Ishikawa (cell line): Measurements from ENCODE around the gene KCNJ8.

Experiments used
- CEBPB ChIP-seq: IDR thresholded peaks from 2 replicates; pipeline ENCODE4 v1.6.1; 2012
- CREB1 ChIP-seq: IDR thresholded peaks from 2 replicates; pipeline ENCODE4 v1.6.1; 2012; ENCODE audit warnings: low read depth
- EGR1 ChIP-seq: IDR thresholded peaks from 2 replicates; pipeline ENCODE4 v1.6.1; 2012
- EP300 ChIP-seq: IDR thresholded peaks from 2 replicates; pipeline ENCODE4 v1.6.1; 2012; ENCODE audit warnings: borderline replicate concordance
- FOXM1 ChIP-seq: IDR thresholded peaks from 2 replicates; pipeline ENCODE4 v1.6.1; 2012; ENCODE audit warnings: low read depth, borderline replicate concordance
- MAX ChIP-seq: IDR thresholded peaks from 2 replicates; pipeline ENCODE4 v1.6.1; 2012
- NFIC ChIP-seq: IDR thresholded peaks from 2 replicates; pipeline ENCODE4 v1.6.1; 2012
- RAD21 ChIP-seq: IDR thresholded peaks from 2 replicates; pipeline ENCODE4 v1.6.1; 2012; ENCODE audit warnings: low read depth
- REST ChIP-seq: IDR thresholded peaks from 2 replicates; pipeline ENCODE4 v1.6.1; 2012; ENCODE audit warnings: low read depth, mild to moderate bottlenecking
- TAF1 ChIP-seq: IDR thresholded peaks from 2 replicates; pipeline ENCODE4 v1.6.1; 2012; ENCODE audit warnings: low read depth, mild to moderate bottlenecking
- TCF12 ChIP-seq: IDR thresholded peaks from 2 replicates; pipeline ENCODE4 v1.6.1; 2012; ENCODE audit warnings: low read depth
- TEAD4 ChIP-seq: IDR thresholded peaks from 2 replicates; pipeline ENCODE4 v1.6.1; 2012
- USF1 ChIP-seq: IDR thresholded peaks from 2 replicates; pipeline ENCODE4 v1.6.1; 2012
- YY1 ChIP-seq: IDR thresholded peaks from 2 replicates; pipeline ENCODE4 v1.6.1; 2012; ENCODE audit warnings: low read depth
- ZBTB7A ChIP-seq: IDR thresholded peaks from 2 replicates; pipeline ENCODE4 v1.6.1; 2012; ENCODE audit warnings: low read depth

Gene KCNJ8

DNA sequence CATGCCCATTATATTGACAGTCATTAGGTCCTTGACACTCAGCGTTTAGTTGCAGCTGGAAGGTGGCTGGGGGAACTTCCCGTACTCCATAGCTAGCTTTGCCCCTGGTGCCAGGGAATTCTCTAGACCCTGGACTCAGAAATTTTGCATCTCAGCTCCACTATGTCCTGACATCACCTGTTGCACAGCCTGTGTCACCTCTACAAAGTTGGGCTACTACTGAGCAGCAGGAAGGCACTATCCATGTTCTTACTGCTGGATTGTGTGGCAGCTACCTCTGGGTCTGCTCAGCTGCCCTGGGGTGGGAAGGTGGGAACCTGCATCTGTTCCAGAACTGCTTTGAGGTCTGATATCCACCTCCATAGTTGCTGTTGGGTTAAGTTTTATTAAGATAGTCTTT lies 11.0 kb downstream of the KCNJ8 start:
- no peak for TF ChIP-seq TCF12
- no peak for TF ChIP-seq CREB1
- TF ChIP-seq USF1: no peak
- TF ChIP-seq TEAD4: no peak
- TF ChIP-seq FOXM1: no peak
- no peak for TF ChIP-seq REST
- TF ChIP-seq EP300: no peak
- no peak for TF ChIP-seq YY1
- no peak for TF ChIP-seq EGR1

GRCh38 chr12:21759737-21760136 lies 14.8 kb downstream of the KCNJ8 start:
- TF ChIP-seq NFIC (no peak), CREB1 (no peak), YY1 (no peak), TAF1 (no peak), EGR1 (no peak), ZBTB7A (no peak), USF1 (no peak), RAD21 (no peak), REST (no peak), TEAD4 (no peak), MAX (no peak), EP300 (no peak), TCF12 (no peak), FOXM1 (no peak)

DNA sequence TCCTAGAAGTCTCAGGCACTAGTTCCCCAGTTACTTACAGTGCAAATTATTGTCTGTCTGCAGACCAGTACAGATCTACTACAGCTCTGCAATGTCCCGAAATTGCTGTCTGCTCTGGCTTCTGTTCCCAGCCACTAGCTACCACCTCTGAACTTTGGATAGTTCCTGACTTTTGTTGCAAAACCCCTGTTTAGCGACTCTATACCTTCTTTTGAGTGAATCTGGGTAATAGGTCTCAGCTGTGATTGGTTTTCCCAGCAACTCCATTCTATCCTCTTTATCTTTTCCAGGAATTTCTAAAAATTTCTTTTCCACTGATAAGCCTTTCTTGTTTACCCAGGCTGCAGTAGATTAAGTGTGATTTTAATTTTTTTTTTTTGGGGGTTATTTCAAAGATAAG lies 16.8 kb downstream of the KCNJ8 start:
- TF ChIP-seq USF1: no peak
- no peak for TF ChIP-seq TEAD4
- no peak for TF ChIP-seq ZBTB7A
- no peak for TF ChIP-seq TAF1
- no peak for TF ChIP-seq RAD21
- no peak for TF ChIP-seq CEBPB
- TF ChIP-seq EGR1: no peak
- no peak for TF ChIP-seq FOXM1
- no peak for TF ChIP-seq REST
- no peak for TF ChIP-seq TCF12
- no peak for TF ChIP-seq CREB1
- no peak for TF ChIP-seq YY1
- TF ChIP-seq EP300: no peak
- no peak for TF ChIP-seq NFIC
- TF ChIP-seq MAX: no peak

GRCh38 chr12:21756699-21757098 lies 17.8 kb downstream of the KCNJ8 start:
- TF ChIP-seq NFIC (no peak), EGR1 (no peak), TCF12 (no peak), EP300 (no peak), TEAD4 (no peak), ZBTB7A (no peak), TAF1 (no peak)

- TF ChIP-seq NFIC: no peak
- TF ChIP-seq CREB1: no peak
- no peak for TF ChIP-seq MAX
- no peak for TF ChIP-seq USF1
- no peak for TF ChIP-seq EP300
- TF ChIP-seq CEBPB: no peak
- no peak for TF ChIP-seq TEAD4
Observed at GRCh38 chr12:21751517-21751916, 23.0 kb downstream of the KCNJ8 start.
